Thyroid gland (tissue), 4 donors: ENCODE measurements around the gene RNF125. TPM values are rescaled to one million over a fixed set of nuclear protein-coding genes. Genes with fewer than 3 reads are reported as not detected.

ENCODE experiments used
- DNase-seq, 2 donors: peaks; one replicate each; pipeline ENCODE4 v3.0.0-alpha.2; 2019
- H3K27ac ChIP-seq, 3 donors: fragments of 200-600 bp; sonication (generic); 1 replicate in 2 of 3; 2 replicates in 1 of 3; pipeline ENCODE4 v1.5.1; 2016 to 2019; ENCODE audit warnings: mild to moderate bottlenecking in 1 of 3, moderate library complexity in 1 of 3
- H3K27me3 ChIP-seq: fragments of 200-600 bp; sonication (generic); one replicate; pipeline ENCODE4 v1.5.1; 2019
- H3K36me3 ChIP-seq, 2 donors: fragments of 200-600 bp; sonication (generic); one replicate each; pipeline ENCODE4 v1.5.1; 2016 to 2019
- H3K4me1 ChIP-seq, 2 donors: fragments of 200-600 bp; sonication (generic); one replicate each; pipeline ENCODE4 v1.5.1; 2017 to 2019
- H3K4me3 ChIP-seq, 3 donors: fragments of 200-600 bp; sonication (generic); replicated peaks in 1 of 3; 1 replicate in 2 of 3; 2 replicates in 1 of 3; pipeline ENCODE4 v1.5.1; 2016; ENCODE audit warnings: mild to moderate bottlenecking in 1 of 3
- H3K9me3 ChIP-seq: fragments of 200-600 bp; sonication (generic); one replicate; pipeline ENCODE4 v1.5.1; 2017
- POLR2A ChIP-seq, 2 donors: fragments of 450-650 bp; IDR thresholded peaks; one replicate each; pipeline ENCODE4 v1.6.1; 2017; ENCODE audit warnings: antibody characterized with exemption in 2 of 2, mild to moderate bottlenecking in 2 of 2, moderate library complexity in 1 of 2
- WGBS, 2 donors: methylation state at CpG; one replicate each; pipeline ENCODE4 v1.1.5; 2017; 5-methylcytosine and 5-hydroxymethylcytosine counted together
- intact Hi-C: fragments of 100-400 bp; cut with DNase I; formaldehyde crosslinking; loops from one replicate; pipeline ENCODE4 v1.15.1; 2023
- total RNA-seq, 4 donors: library from RNA; depleted of rRNA; stranded (reverse); fragments of >200 nt; gene quantifications; one replicate each; pipeline ENCODE4 v1.2.3, GENCODE V29; 2016
- TF ChIP-seq, protein P1 (sequence below), 6 experiments: fragments of 200-600 bp in 3 of 6; fragments of 450-650 bp in 3 of 6; sonication (generic) in 3 of 6; IDR thresholded peaks; one replicate each; pipeline ENCODE4 v1.5.1; 2016 to 2019; ENCODE audit warnings: antibody characterized with exemption in 6 of 6, mild to moderate bottlenecking in 2 of 6, inconsistent platforms in 1 of 6, moderate library complexity in 1 of 6

Gene RNF125
- total RNA-seq, 4 donors from 2014 or later = 1.3 to 6.7 (median 1.9) TPM

DNA sequence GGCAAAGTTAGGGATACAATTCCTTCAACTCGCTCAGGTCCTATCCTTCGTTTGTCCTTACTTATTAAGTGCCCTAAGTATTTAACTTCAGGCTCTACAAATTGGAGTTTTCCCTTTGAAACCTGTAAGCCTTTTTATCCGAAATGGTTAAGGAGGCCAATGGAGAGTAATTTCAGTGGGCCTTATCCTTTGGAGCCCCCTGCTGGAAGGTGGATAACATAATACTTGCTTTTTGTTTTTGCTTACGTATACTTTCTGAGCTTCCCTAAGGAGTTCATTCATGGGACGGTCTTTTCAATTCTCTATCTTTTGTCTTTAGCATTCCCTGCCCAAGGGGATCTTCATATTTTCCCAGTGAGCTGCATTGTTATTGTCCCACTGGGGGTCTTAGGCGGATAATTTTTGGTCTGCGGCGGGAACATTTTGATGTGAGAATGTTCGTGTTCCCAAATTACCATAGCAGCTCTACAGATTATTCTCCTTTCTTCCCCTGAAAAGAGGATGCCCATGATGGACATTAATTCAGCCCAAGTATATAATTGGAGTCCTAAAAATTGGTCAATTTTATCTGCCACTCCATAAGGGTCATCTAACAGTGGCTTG is 41.3 kb upstream of the RNF125 start:
- Histone ChIP-seq H3K4me1 (no peaks in the 10 kb centered on the region), H3K27ac (no peak overlapping the region), H3K9me3 (no peaks in the 10 kb centered on the region), H3K27me3 (no peaks in the 10 kb centered on the region), H3K4me3 (no peak overlapping the region), H3K36me3 (no peaks in the 10 kb centered on the region)
- WGBS, 2 donors = 58 to 64% methylated on average over 9 of the region's 9 CpGs
- TF ChIP-seq POLR2A (IDR thresholded peaks at IDR 0.05) = no peak
- TF ChIP-seq, protein P1, sequence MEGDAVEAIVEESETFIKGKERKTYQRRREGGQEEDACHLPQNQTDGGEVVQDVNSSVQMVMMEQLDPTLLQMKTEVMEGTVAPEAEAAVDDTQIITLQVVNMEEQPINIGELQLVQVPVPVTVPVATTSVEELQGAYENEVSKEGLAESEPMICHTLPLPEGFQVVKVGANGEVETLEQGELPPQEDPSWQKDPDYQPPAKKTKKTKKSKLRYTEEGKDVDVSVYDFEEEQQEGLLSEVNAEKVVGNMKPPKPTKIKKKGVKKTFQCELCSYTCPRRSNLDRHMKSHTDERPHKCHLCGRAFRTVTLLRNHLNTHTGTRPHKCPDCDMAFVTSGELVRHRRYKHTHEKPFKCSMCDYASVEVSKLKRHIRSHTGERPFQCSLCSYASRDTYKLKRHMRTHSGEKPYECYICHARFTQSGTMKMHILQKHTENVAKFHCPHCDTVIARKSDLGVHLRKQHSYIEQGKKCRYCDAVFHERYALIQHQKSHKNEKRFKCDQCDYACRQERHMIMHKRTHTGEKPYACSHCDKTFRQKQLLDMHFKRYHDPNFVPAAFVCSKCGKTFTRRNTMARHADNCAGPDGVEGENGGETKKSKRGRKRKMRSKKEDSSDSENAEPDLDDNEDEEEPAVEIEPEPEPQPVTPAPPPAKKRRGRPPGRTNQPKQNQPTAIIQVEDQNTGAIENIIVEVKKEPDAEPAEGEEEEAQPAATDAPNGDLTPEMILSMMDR (IDR thresholded peaks at IDR 0.05) = peak; percentile 40 to 80 (median 73)
- intact Hi-C loops = loop anchor here (5.0 to 10.0 kb wide), 2 partner anchors 235 to 423 kb away; no protein-coding TSS in a partner anchor
- peak; percentile 19 to 47 for DNase-seq

DNA sequence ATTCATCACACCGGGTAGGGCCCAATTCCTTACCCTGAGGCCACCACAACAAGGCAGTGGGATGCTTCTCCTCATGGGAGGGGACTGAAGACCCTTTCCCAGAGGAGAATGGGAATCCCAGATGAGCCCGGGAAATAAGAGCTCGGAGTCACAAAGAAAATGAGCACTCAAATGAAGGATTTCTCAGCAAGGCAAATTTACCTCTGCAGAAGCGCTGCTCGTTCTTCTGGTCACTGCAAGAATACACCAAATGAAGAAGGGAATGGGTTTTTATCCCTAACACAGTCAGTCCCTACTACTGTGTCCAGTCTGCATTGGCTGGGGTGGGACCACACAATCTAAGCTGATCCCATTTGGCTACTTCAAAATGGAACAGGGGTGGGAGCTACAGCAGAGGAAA is 40.0 kb upstream of the RNF125 start:
- Histone ChIP-seq H3K9me3 (no peaks in the 10 kb centered on the region), H3K27ac (no peak overlapping the region), H3K4me1 (no peaks in the 10 kb centered on the region), H3K4me3 (no peak overlapping the region), H3K36me3 (no peaks in the 10 kb centered on the region), H3K27me3 (no peaks in the 10 kb centered on the region)
- intact Hi-C loops = loop anchor here (5.0 to 10.0 kb wide), 2 partner anchors 236 to 424 kb away; no protein-coding TSS in a partner anchor
- no peak for DNase-seq
- 94% methylated on average over 5 of the region's 5 CpGs for WGBS, 2 donors
- TF ChIP-seq, protein P1 (IDR thresholded peaks at IDR 0.05) = no peak
- TF ChIP-seq POLR2A (IDR thresholded peaks at IDR 0.05) = no peak

DNA sequence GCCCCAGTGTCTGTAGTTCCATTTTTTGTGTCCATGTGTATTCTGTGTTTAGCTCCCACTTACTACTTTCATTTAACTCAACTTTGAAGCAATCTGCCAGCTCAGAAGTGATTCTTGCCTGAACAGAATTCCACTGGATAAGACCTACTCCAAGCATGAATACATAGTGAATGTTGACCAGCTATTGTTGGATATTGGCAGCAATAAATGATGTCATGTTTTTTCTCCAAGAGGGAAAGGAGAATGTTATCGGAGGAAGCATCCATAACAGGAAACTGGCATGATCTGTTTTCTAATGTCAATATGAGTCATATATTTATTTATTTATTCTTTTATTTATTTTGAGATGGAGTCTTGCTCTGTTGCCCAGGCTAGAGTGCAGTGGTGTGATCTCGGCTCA is 38.9 kb upstream of the RNF125 start:
- 88 to 94% methylated on average over 2 of the region's 2 CpGs for WGBS, 2 donors
- no peaks in the 10 kb centered on the region for H3K9me3 ChIP-seq
- no peak overlapping the region for H3K27ac ChIP-seq
- TF ChIP-seq POLR2A (IDR thresholded peaks at IDR 0.05) = no peak
- TF ChIP-seq, protein P1 (IDR thresholded peaks at IDR 0.05) = no peak
- DNase-seq = no peak
- H3K4me3 ChIP-seq = no peak overlapping the region
- no peaks in the 10 kb centered on the region for H3K27me3 ChIP-seq
- intact Hi-C loops = loop anchor here (5.0 to 10.0 kb wide), 2 partner anchors 237 to 425 kb away; no protein-coding TSS in a partner anchor
- H3K4me1 ChIP-seq = no peaks in the 10 kb centered on the region
- H3K36me3 ChIP-seq = no peaks in the 10 kb centered on the region

DNA sequence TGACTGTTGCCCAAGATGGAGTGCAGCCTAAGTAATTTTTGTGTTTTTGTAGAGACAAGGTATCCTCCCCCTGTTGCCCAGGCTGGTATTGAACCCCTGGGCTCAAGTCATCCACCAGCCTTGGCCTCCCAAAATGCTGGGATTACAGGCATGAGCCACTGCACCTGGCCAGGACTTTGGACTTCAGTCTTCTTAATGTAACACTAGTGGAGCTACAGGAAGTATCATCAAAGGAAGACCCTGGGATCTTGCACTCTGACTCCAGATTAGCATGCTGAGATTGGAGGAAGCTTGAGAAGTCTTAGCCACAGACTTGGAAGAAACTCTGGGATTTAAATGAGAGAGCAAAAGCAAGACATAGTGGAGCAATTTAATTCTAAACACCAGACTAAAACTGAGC is 37.8 kb upstream of the RNF125 start:
- H3K4me3 ChIP-seq = no peak overlapping the region
- H3K4me1 ChIP-seq = no peaks in the 10 kb centered on the region
- intact Hi-C loops = no loop called here
- H3K36me3 ChIP-seq = no peaks in the 10 kb centered on the region
- no peaks in the 10 kb centered on the region for H3K9me3 ChIP-seq
- H3K27me3 ChIP-seq = no peaks in the 10 kb centered on the region
- DNase-seq = no peak
- TF ChIP-seq, protein P1 (IDR thresholded peaks at IDR 0.05) = no peak
- no peak for TF ChIP-seq POLR2A (IDR thresholded peaks at IDR 0.05)
- H3K27ac ChIP-seq = no peak overlapping the region

DNA sequence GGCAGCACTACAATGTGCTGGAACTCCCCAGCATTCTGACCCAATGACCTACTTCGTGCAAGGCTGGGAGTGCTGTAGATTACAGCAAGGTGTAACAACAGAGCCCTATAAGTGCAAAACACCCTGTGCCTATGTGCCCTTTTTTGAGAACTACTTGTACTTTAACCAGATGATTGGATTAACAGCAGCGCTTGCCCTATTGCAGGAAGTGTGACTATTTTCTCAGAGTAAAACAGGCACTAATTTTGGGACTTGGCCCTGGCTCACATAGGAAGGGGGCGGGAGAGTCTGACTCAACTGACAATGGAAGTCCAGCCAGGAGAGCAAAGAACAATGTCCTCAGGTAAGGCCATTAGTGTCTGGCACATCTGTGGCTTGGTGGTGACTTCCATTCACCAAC is 35.6 kb upstream of the RNF125 start:
- Histone ChIP-seq H3K27ac (no peak overlapping the region), H3K36me3 (no peaks in the 10 kb centered on the region), H3K9me3 (no peaks in the 10 kb centered on the region), H3K27me3 (no peaks in the 10 kb centered on the region), H3K4me3 (no peak overlapping the region), H3K4me1 (no peaks in the 10 kb centered on the region)
- DNase-seq = no peak
- 75 to 90% methylated on average over 2 to 3 of the region's 3 CpGs for WGBS, 2 donors
- intact Hi-C loops = no loop called here
- TF ChIP-seq POLR2A (IDR thresholded peaks at IDR 0.05) = no peak
- TF ChIP-seq, protein P1 (IDR thresholded peaks at IDR 0.05) = no peak
